GM19025 (cell line): ENCODE measurements around the gene SPTLC3.

Experiments
- ATAC-seq: cut with Tn5 transposase; IDR thresholded peaks from one replicate; pipeline ENCODE4 v1.9.1; 2021; ENCODE audit warnings: mild to moderate bottlenecking, low read depth, moderate library complexity; ENCODE audit not compliant: unreplicated experiment

SPTLC3 gene

DNA sequence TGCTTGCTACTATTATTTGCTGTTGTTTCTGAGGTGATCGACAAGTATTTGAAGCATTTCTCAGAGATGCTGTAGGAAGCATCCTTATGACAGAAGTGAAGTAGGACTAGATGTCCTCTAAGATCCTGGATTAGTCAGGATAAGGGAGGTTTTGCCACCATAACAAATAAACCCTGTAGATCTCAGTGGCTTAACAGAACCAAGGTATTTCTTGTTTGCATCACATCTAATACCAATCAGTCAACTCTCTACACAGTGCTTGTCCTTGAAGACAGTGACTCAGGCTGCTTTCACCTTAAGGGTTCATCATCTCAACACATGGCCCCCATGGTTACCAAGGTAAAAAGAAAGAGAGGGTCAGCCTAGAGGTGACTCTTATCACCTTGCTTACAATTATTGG, 119.4 kb downstream of the SPTLC3 start:
- ATAC-seq = no peak

DNA sequence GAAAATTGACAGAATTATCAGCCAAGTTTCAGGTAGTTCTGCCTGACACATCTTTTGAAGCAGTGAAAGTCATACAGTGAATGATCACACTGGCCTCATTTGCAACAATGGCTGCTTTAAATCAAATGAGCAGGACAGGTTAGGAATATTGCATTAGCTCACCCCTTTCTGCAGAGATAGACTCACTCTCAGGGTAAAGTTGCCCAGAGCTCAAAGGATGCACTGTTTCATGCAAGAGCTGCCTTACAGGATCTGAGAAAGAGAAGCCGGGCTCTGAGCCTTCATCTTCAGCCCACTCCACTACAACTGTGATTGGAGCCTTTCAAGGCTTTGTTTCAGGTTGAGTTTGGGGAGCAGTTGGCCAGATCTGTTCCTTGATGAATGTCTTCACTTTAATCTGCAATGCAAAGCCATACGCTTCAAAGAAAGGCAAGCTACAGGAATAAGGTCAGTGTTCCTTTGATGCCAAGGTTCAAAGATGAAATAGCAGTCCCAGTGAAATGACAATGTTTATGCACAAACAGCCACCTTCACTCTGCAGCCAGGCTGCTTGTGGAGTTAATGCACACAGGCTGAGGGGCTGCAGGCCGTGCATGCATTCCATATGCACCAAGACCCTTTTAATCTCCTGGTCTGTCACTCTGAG, 121.4 kb downstream of the SPTLC3 start:
- ATAC-seq = no peak

DNA sequence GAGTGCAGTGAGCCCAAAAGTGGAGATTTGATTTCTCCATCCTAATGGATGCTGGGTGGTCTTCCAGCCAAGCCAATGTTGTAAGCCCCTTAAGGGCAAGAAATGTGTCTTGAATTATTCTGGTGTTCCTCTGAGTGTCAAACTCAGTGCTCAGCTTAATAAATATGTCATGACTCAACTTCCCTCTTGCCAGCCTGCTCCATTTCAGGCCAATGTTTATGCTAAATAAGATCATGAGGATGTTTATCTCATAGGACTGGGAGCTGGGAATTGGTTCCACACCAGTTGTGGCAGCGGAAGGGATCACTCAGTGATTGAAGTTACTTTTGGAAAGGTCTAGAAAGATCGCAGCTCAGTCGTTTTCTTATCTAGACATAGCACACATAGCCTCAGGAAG, 121.9 kb downstream of the SPTLC3 start:
- ATAC-seq = no peak

DNA sequence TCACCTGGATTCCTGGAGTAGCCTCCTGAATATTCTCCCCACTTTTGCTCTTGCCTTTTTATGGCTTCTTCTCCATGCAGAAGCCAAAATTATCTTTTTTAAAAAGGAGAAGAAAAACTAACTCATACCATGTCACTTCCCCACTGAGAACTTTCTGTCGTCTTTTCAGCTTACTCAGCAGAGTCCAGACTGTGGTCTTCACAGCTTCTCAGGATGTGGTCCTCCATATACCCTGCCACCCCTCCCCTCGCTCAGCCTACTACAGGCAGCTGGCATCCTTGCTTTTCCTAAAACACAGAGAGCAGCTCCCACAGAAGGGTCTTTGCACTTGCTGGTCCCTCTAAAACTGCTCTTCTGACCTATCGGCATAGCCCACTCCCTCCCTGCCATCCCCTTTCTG, 122.9 kb downstream of the SPTLC3 start:
- ATAC-seq = no peak

DNA sequence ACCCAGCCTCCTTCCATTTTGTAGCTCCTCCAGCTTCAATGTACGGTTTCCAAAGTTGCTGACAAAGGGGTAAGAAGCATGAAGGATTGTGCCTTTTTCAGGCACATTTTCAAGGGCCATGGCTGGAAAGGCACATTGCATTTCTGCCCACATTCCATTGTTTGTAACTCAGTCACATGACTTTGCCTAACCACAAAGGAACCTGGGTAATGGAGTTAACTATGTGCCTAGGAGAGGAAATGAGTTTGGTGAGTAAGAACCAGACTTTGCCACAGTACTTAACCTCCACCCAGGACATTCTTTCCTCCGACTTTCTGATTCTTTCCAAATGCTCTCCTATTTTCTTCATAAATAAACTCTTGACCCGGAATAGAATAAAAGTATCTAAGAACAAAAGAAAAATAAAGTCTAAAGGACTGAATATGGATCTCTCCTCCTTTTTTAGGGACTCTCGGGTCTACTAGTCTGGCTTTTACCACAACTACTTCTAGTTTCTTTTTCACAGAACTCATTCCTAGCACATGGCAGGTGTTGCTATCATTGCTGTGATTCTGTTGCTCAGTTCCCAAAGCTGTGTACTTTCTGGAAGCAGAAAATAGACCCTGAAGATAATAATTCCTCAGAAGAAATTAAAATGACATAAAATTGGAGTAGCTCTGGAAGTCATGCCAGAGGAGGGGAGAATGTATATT, 130.8 kb downstream of the SPTLC3 start:
- no peak for ATAC-seq

DNA sequence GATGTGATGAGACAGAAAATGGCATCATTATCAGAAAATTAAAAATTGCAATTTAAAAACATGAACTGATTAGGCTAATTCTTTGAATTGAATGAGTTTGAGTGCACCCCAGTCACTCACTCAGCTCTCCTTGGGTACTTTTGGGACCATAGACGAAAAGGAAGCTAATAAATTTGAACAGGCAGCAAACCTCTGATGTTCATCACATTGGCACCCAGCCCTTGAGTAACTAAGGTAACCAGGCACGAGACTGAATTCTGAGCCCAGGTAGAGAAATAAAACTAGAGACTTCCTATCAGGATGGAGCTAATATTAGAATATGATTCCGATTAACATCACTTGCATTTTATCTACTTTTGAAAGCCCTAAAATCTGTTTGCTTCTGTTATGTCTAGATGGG, 131.4 kb downstream of the SPTLC3 start:
- no peak for ATAC-seq

DNA sequence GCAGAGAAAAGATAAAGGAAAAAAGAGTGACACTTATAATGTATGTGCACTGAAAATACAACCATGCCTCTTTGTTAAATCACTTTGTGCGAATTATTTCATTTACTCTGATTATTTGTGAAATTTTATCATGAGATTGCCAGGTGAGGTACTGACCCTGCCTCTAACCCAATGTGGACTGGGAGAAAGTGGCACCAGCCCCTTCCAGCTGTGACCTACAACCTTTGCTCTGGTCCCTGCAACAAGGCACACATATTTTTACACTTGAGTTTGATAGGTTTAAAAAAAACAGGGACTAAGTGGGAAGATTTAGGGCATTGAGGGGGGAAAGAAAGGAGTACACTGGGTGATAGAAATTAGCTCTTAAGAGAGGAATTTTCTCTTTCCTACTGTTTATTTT, 132.0 kb downstream of the SPTLC3 start:
- no peak for ATAC-seq

DNA sequence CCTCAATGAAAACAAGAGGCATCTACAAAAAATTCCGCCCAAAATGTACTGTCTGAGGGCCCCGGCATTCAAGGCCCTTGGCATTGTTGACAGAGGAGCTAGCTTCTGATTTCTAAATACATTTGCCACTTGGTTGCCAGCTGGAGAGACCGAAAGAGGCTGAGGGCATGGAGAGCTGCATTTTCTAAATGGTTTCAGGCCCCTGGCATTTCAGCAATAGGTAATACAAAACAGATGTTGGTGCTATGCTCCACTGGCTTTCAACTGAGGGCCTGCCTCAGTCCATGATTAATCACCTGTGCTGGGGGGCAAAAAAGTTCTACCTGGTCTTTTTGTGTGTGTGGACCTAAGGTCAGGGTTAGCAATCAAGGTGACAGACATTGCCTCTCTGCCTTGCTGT, 132.8 kb downstream of the SPTLC3 start:
- ATAC-seq = no peak

DNA sequence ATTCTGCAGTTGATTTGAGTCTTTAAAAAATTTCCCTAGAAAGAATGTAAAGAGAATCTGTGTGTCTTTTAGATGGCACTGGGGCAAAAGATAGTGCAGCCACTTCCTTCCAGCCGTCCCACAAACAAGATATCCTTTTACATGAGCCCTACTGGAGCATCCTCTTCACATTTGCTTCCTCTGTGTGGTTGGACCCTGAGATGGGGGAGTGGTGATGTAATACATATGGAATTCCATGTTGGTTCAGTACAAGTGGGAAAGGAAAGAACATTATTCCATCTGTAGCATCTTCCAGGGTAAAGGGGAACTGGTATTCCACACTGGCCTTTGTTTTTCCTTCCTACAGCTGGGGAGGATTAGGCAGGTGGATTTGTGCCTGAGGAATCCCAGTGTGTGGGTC, 133.4 kb downstream of the SPTLC3 start:
- no peak for ATAC-seq

DNA sequence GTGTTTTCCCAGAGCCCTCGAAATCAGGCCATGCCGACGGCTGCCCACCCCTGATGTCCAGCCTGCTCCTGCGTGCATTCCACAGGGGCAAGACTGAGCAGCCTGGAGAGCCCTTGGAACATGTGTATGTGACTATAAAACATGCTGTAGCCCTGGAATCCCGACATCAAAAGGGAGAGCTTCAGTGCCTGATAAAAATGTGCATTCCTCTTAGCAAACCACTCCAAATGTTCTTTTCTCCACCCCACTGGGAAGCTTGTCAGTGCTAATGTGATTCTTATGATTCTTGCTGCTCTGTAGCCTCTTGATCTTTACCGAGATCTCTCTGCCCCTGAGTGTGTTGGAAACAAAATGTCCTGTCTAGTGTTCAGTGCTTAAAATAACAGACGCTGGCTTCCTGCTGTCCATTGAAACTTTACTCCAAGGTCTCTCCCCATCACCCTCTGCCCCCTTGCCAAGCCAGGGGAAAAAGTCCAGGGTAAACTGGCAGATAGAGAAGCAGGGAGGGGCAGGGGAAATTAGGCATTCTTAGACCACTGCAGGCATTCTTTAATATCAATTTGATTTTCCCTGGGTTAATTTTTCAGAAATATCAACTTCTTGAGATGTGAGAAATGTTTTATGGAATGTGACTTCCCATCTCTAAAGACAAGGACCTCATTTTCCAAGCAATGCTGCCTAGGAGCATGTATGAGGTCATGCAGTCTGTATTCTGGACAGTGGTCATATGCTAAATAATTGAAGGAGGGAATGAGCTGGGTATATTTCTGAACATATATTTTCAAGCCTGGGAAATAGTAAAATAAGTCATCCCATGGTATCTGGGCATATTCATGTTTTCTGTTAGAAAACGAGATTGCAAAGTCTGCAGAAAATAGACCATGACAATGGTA, 138.5 kb downstream of the SPTLC3 start:
- ATAC-seq = no peak

DNA sequence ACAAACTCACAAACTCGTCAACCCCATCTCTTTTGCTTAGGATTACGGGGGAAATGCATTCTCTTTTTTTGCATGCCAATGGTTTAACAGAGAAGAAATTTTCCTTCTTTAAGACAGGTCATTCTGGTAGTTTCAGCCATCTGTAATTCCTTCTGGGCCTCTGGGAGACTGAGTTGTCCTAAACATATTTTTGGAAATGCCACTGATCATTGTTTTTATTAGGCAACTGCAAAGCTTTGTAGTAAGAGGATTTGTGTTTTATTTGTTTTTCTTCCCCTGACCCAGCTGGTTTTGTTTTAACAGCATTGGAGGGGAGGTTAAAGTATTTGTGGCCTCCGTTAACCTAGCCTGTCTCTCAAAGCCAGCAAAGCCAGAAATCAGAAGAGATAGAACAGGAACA, 139.2 kb downstream of the SPTLC3 start:
- no peak for ATAC-seq

DNA sequence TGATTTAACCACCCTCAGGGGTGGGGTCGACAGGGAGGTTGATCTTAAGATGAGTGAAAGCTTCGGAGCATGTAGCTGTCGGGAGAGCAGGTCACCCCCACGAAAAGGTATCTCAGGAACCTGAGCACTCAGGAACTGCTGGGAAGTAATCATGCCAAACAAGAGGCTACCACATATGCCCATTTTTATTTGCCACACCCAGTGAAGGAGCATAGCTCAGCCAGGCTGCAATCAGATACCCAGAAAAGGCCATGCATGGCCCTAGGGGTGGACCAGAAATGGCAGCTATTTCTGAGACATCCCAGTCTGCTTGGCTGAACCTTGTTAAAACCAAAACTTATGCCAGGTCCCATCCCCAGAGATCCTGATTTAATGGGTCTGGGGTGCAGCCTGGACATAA, 139.6 kb downstream of the SPTLC3 start:
- ATAC-seq = no peak

DNA sequence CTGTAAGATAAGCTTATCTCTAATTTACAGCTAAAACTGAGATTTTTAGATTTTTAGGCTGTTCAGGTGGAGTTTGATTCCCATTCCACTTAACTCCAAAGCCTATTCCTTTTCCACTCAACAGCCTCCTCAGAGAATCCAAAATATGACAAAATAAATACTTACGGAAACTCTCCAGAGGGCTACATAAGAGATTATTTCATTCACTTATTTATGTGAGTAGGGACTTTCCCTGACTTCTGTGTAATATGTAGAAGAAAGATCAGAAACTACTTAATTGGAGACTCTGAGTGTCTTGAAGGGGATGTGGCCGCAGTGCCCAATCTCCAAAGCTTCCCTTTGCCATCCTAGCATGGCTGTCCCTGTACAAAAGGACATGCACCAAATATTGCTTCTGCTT, 140.2 kb downstream of the SPTLC3 start:
- no peak for ATAC-seq

DNA sequence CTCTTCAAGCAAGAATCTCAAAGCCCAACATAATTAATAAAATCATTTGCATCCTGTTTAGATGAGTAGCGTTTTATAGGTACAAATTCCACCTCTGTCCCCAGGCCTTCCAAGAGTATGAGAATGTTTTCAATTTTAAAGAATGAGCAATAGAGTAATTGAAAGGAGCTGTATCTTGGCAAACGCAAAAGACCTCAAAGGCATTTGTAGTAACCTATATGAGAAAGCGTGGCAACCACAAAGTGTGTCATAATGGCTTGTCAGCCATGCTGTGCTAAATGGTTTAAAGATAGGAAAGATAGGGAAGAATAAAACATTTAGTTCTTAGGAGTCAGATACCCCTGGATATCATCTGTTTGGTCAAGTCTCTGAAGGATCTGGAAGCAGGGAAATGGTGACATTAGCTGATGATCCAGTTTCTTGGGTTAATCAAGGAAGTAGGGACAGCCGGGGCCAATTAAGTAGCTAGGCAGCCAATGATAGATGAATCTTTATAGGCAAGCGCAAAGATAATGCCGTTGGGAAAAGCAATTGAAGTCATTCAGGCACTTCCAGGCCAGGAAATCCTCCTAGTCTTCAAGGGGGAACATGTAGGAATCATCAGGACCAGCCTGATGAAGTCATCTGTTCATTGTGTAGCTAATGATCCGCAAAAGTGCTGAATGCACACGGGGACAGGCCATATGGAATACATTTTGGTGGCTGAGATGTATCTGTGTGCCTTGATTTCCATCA, 140.8 kb downstream of the SPTLC3 start:
- ATAC-seq = no peak

DNA sequence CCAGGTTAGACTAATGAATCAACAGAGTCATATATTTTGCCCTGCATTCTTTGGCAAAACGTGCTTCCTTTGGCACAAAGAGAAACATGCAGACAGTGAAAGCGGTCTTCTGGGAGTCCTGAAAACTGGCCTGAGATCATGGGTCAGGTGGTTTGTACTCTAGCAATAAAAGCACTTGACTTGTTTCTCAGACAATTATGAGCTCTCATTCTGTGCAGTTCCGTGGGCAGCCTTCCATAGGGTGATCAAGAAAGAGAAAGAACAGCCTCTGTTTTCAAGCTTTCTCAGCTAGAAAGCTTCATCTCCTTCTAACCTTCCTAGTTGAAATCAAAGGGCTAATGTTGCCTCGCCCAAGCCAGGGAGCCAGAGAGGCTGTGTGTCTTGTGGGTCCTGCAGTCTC, 149.6 kb downstream of the SPTLC3 start:
- no peak for ATAC-seq

DNA sequence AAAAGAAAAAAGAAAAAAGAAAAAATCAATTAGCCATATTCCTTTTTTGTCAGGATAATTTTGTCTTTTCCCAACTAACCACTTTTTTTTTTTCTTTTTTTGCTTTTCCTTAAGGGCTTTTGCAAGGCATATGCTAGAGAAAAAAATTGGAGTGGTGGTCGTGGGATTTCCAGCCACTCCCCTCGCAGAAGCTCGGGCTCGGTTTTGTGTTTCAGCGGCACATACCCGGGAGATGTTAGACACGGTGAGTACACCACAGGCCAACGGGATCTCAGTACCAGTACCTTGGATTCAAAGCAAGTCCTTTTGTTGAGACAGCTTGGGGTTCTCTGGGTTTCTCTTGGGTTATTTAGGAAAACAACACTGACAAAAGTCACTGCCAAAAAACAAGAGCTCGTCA, 151.1 kb downstream of the SPTLC3 start:
- no peak for ATAC-seq

DNA sequence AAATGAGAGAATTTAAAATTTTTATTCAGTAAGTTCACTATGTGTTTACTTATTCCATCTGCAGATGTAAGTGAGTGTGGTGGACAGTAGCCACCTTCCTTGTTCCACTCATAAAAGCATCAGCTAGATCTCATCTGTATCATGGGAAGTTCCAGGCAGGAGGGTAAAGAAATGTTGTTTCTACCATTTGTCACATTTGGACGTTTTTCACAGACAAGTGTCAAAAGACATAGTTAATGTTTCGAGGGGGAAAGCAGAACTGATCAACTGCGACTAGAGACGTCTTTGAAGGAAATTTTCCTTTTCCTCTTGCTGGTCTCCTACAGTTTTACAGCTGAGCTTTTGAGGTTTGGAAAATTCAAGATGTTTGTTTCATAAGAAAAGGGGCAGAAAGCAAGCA, 156.4 kb downstream of the SPTLC3 start:
- ATAC-seq = no peak

DNA sequence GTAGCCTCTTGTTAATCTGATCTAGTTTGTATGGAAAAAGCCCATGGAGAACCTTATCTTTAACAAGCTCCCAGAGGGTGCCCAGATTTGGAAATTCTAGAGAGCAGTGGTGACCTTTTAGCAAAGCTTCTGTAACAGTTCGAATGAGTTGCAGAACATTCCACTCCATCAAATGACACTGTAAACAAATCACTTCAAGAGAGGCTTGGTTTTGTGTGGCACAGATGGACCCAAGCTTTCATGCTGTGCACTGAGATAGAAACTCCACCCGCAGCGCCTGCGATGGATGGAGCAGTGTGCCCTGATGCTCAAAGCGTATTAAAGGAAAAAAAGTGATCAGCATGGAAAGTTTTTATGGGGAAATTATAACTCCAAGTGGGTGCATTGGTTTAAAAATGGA, 157.2 kb downstream of the SPTLC3 start:
- no peak for ATAC-seq

DNA sequence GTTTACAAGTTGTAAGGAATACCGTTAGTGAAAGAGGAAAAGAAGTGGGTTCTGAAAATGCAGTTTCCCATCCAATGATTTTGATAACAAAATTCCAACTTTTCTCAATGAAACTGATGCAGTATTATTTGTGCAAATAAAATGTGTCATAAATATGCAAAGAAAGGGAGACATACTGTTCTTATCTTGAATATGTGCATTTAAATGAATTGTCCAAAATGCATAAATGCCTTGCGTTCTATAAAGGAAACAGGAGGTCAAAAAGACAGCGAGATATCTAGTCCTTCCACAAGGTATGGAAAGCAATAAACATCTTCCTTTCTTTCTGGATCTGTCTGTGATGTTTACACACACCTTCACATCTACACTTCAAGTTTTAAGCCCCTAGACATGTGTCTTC, 157.7 kb downstream of the SPTLC3 start:
- ATAC-seq = no peak

DNA sequence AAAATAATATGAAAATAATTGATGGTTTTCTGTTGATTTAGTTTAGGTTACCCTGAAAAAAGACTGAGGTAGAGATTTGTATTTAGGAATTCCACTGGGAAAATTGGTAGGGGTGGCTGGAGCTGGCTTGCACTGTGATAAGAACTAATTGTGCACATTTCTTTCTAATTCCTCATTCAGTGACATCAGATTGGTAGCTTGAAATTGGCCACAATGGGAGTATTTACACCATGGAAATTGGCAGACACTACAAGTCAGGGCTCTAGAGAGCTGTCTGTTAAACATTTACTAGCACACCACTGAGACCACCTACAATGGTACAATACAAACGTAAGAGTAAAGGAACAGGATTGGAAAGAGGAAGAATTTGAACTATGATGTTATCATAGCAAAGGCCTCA, 160.3 kb downstream of the SPTLC3 start:
- no peak for ATAC-seq

DNA sequence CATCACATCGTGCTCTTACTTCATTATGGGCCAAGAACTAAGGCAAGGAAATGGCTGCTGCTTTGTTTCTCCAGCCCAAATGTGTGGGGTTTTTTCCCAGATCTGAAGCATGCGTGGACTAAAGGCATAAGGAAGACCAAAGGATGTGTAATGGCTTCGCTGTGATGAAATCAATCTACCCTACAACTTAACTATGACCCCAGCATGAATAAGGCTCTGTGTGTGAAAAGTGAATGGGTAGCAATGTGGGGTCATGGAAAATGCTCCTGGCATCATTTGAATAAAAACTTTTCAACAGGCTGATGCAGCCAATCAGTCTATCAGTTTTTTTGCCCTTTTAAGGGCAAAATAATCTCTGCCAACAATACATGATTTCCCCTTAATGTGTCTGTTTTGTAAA, 162.0 kb downstream of the SPTLC3 start:
- no peak for ATAC-seq
